H1 (cell line): ENCODE results near the gene WASF3. TPM values are rescaled to one million over a fixed set of nuclear protein-coding genes. Genes with fewer than 3 reads are reported as not detected.

ENCODE experiments used
- CTCF ChIA-PET: fragments of 300-600 bp; sonication (Branson Sonifier 250); formaldehyde crosslinking; loops from one replicate; lab custom pipeline; 2021; ENCODE audit not compliant: partially characterized antibody; lab: Charles Lee
- POLR2A ChIA-PET: fragments of 300-600 bp; sonication (Branson Sonifier 250); formaldehyde crosslinking; loops from one replicate; lab custom pipeline; 2021; ENCODE audit warnings: inconsistent platforms; ENCODE audit not compliant: partially characterized antibody; lab: Charles Lee
- DNase-seq, 2 experiments: peaks; one replicate each; pipeline versions ENCODE4 v3.0.0 to v3.0.0-alpha.2; 2010 to 2022; ENCODE audit warnings: low spot score in 2 of 2, low read depth in 1 of 2, mixed read lengths in 1 of 2
- FAIRE-seq: peaks from 2 replicates; lab custom pipeline; 2011; peaks lifted over from hg19 to GRCh38; lab: Jason Lieb, UNC
- H2AFZ ChIP-seq: 2 replicates; pipeline ENCODE4 v1.8.1; 2012; ENCODE audit warnings: low read length, inconsistent platforms
- H2AK5ac ChIP-seq: 2 replicates; pipeline ENCODE4 v1.6.1; 2013; ENCODE audit warnings: low read depth, low read length
- H2BK120ac ChIP-seq: replicated peaks from 2 replicates; pipeline ENCODE3; 2013; ENCODE audit warnings: low read depth, low read length, inconsistent platforms
- H2BK12ac ChIP-seq: 2 replicates; pipeline ENCODE4 v1.6.1; 2013; ENCODE audit warnings: low read depth, low read length
- H2BK15ac ChIP-seq: 2 replicates; pipeline ENCODE4 v1.6.1; 2013; ENCODE audit warnings: low read length
- H2BK20ac ChIP-seq: 2 replicates; pipeline ENCODE4 v1.6.1; 2013; ENCODE audit warnings: low read length
- H2BK5ac ChIP-seq: 2 replicates; pipeline ENCODE4 v1.6.1; 2013; ENCODE audit warnings: low read depth, low read length
- H3K14ac ChIP-seq: 2 replicates; pipeline ENCODE4 v1.6.1; 2013; ENCODE audit warnings: inconsistent platforms; ENCODE audit not compliant: insufficient read length
- H3K18ac ChIP-seq: 2 replicates; pipeline ENCODE4 v1.6.1; 2013; ENCODE audit warnings: low read length; ENCODE audit errors: extremely low read depth
- H3K23ac ChIP-seq: 2 replicates; pipeline ENCODE4 v1.6.1; 2013; ENCODE audit warnings: inconsistent platforms; ENCODE audit not compliant: insufficient read length
- H3K23me2 ChIP-seq: 2 replicates; pipeline ENCODE4 v1.6.1; 2013; ENCODE audit warnings: low read depth, low read length
- H3K27ac ChIP-seq: 2 replicates; pipeline ENCODE4 v1.6.1; 2011; ENCODE audit warnings: low read depth, low read length, inconsistent platforms
- H3K27me3 ChIP-seq, 4 experiments: replicated peaks in 1 of 4; 1 replicate in 1 of 4; 2 replicates in 3 of 4; pipeline versions ENCODE4 v1.6.1 to v1.8.1; 2011 to 2013; ENCODE audit warnings: low read length in 3 of 4, mild to moderate bottlenecking in 3 of 4, inconsistent platforms in 2 of 4, mixed read lengths in 2 of 4, moderate library complexity in 1 of 4; ENCODE audit not compliant: control insufficient read depth in 3 of 4, insufficient read depth in 3 of 4; ENCODE audit errors: extremely low read depth in 1 of 4
- H3K36me3 ChIP-seq, 4 experiments: 2 replicates each; pipeline versions ENCODE4 v1.6.1 to v1.8.1; 2011 to 2013; ENCODE audit warnings: mild to moderate bottlenecking in 4 of 4, low read length in 3 of 4, moderate library complexity in 2 of 4, control low read depth in 1 of 4, inconsistent platforms in 1 of 4; ENCODE audit not compliant: insufficient read depth in 4 of 4, control insufficient read depth in 2 of 4
- H3K4ac ChIP-seq: replicated peaks from 2 replicates; pipeline ENCODE3; 2013; ENCODE audit warnings: low read length, low read depth, mixed read lengths, inconsistent platforms; ENCODE audit not compliant: insufficient read length
- H3K4me1 ChIP-seq, 4 experiments: replicated peaks in 1 of 4; 1 replicate in 1 of 4; 2 replicates in 3 of 4; pipeline versions ENCODE4 v1.6.1 to v1.8.1; 2011 to 2013; ENCODE audit warnings: low read length in 3 of 4, inconsistent platforms in 2 of 4, mixed read lengths in 1 of 4; ENCODE audit not compliant: insufficient read depth in 4 of 4, control insufficient read depth in 3 of 4
- H3K4me2 ChIP-seq, 2 experiments: 2 replicates each; pipeline versions ENCODE4 v1.6.1 to v1.8.1; 2011 to 2013; ENCODE audit warnings: low read depth in 2 of 2, low read length in 2 of 2, control low read depth in 1 of 2, inconsistent platforms in 1 of 2, mild to moderate bottlenecking in 1 of 2; ENCODE audit not compliant: insufficient read depth in 1 of 2
- H3K4me3 ChIP-seq, 4 experiments: fragments of 200-600, 300-600 bp in 1 of 4; sonication (generic), shearing (Covaris generic), sonication (Bioruptor Twin) in 1 of 4; 2 replicates each; pipeline versions ENCODE4 v1.5.1 to v1.8.1; 2011 to 2016; ENCODE audit warnings: low read length in 4 of 4, low read depth in 3 of 4, control low read depth in 2 of 4, inconsistent platforms in 2 of 4, mild to moderate bottlenecking in 2 of 4, mixed read lengths in 1 of 4, moderate library complexity in 1 of 4; ENCODE audit not compliant: insufficient read depth in 2 of 4; ENCODE audit errors: extremely low read depth in 1 of 4
- H3K56ac ChIP-seq: replicated peaks from 2 replicates; pipeline ENCODE3; 2013; ENCODE audit warnings: low read depth, mild to moderate bottlenecking, mixed read lengths, low read length, inconsistent platforms; ENCODE audit not compliant: insufficient read length
- H3K79me1 ChIP-seq: 2 replicates; pipeline ENCODE4 v1.6.1; 2013; ENCODE audit warnings: low read depth, low read length, control low read depth
- H3K79me2 ChIP-seq, 2 experiments: 2 replicates each; pipeline versions ENCODE4 v1.6.1 to v1.8.1; 2012 to 2013; ENCODE audit warnings: low read length in 2 of 2, mild to moderate bottlenecking in 2 of 2, inconsistent platforms in 1 of 2; ENCODE audit not compliant: insufficient read depth in 2 of 2, control insufficient read depth in 1 of 2
- H3K9ac ChIP-seq, 4 experiments: replicated peaks in 1 of 4; 1 replicate in 1 of 4; 2 replicates in 3 of 4; pipeline versions ENCODE4 v1.6.1 to v1.8.1; 2011 to 2013; ENCODE audit warnings: low read depth in 3 of 4, low read length in 3 of 4, control low read depth in 2 of 4, mild to moderate bottlenecking in 2 of 4, moderate library complexity in 2 of 4, inconsistent platforms in 1 of 4; ENCODE audit errors: extremely low read depth in 1 of 4
- H3K9me3 ChIP-seq, 2 experiments: 2 replicates each; pipeline versions ENCODE4 v1.6.1 to v1.8.1; 2012 to 2013; ENCODE audit warnings: mild to moderate bottlenecking in 2 of 2, moderate library complexity in 2 of 2, control low read depth in 1 of 2, inconsistent platforms in 1 of 2, low read depth in 1 of 2, low read length in 1 of 2, mixed read lengths in 1 of 2; ENCODE audit not compliant: insufficient read depth in 2 of 2
- H4K20me1 ChIP-seq, 2 experiments: replicated peaks in 1 of 2; 2 replicates each; pipeline versions ENCODE3 to v1.8.1; 2011 to 2013; ENCODE audit warnings: inconsistent platforms in 2 of 2, low read length in 2 of 2, mild to moderate bottlenecking in 1 of 2; ENCODE audit not compliant: insufficient read depth in 2 of 2, control insufficient read depth in 1 of 2
- H4K5ac ChIP-seq: 2 replicates; pipeline ENCODE4 v1.6.1; 2013; ENCODE audit warnings: low read length, low read depth, mixed read lengths, inconsistent platforms; ENCODE audit not compliant: insufficient read length
- H4K8ac ChIP-seq: 2 replicates; pipeline ENCODE4 v1.8.0; 2013; ENCODE audit warnings: mild to moderate bottlenecking, moderate library complexity, low read length, inconsistent platforms; ENCODE audit not compliant: insufficient read depth; ENCODE audit errors: extremely low read depth
- H4K91ac ChIP-seq: replicated peaks from 2 replicates; pipeline ENCODE3; 2013; ENCODE audit warnings: low read length, mixed read lengths, inconsistent platforms; ENCODE audit not compliant: insufficient read length
- GTF2F1 ChIP-seq: IDR thresholded peaks from 2 replicates; pipeline ENCODE4 v1.6.1; 2012; ENCODE audit warnings: low read depth, low read length, improper control_type of control experiment, borderline replicate concordance
- POLR2A ChIP-seq, 2 experiments: IDR thresholded peaks; 1 replicate in 1 of 2; 2 replicates in 1 of 2; pipeline ENCODE4 v1.6.1; 2011; ENCODE audit warnings: low read depth in 2 of 2, low read length in 2 of 2, mild to moderate bottlenecking in 2 of 2; ENCODE audit errors: control extremely low read depth in 1 of 2
- TAF7 ChIP-seq: optimal IDR thresholded peaks from 2 replicates; pipeline ENCODE3; 2011; ENCODE audit warnings: low read depth, mild to moderate bottlenecking, inconsistent platforms, low read length, moderate library complexity, borderline replicate concordance
- WGBS, 2 experiments: shearing (Covaris generic) in 1 of 2; methylation state at CpG; one replicate each; pipeline versions ENCODE4 v1.1.6 to v1.1.7; 2013 to 2015; ENCODE audit warnings: low lambda C conversion rate in 2 of 2, mixed read lengths in 2 of 2, inconsistent platforms in 1 of 2, low coverage in 1 of 2, missing lambda C conversion rate in 1 of 2; ENCODE audit not compliant: insufficient replicate concordance in 2 of 2, insufficient coverage in 1 of 2, insufficient read length in 1 of 2; ENCODE audit errors: extremely low coverage in 1 of 2, missing lambda C conversion rate in 1 of 2; 5-methylcytosine and 5-hydroxymethylcytosine counted together
- polyA plus RNA-seq, 7 experiments: library from polyadenylated mRNA; depleted of rRNA in 3 of 7; stranded (reverse) in 5 of 7; unstranded in 2 of 7; fragments of >200 nt in 5 of 7; fragments of 200-250 nt in 2 of 7; gene quantifications; 1 replicate in 5 of 7; 2 replicates in 1 of 7; 4 replicates in 1 of 7; pipeline versions ENCODE4 v1.2.1 to v1.2.3, GENCODE V29; 2011 to 2013; ENCODE audit warnings: missing spikeins in 2 of 7, mixed read lengths in 2 of 7
- total RNA-seq: library from RNA; stranded (reverse); fragmentation: NEBNext Ultra II Directional; extraction: Animal tissue kit (Norgen Biotek cat#: 25700); gene quantifications from 2 replicates; pipeline ENCODE4 v1.2.1, GENCODE V29; 2021

WASF3 gene
- total and polyA plus RNA-seq, 2 of the 8 experiments (the other 6 are each of a cell fraction or from before 2014, with no cell fraction given): 18.7 to 39.8 TPM

DNA sequence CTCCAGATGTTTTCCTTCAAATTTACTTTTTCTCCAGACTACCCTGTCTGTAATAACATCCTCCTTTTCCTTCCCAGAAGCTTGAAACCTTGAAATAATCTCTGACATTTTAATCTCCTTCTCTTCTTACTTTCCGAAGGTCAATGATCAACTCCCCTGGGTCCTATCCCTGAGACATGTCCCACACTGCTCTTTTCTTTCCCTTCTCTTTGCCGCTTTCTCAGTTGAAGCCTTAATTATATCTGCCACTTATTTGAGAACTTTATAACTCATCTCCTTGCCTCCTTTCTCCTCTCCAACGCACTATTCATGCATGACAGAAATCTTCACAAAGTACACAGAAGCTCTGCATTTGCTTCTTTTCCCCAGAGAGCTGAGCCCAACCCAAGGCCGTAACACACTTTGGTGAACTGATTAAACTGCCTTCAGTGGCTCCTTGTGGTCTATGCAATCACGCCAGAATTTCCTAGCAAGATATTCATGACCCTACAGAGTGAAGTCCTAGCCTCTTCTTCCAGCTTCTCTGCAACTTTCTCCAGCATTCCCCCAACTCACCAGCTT is 9.2 kb upstream of the WASF3 start:
- Histone ChIP-seq H2AFZ (0 out of 2 replicates have a peak overlapping the region, but pooled peaks have one; percentile 33), H3K9me3 (no peaks in the 10 kb centered on the region), H2BK15ac (no peak overlapping the region), H2BK5ac (no peak overlapping the region), H3K79me2 (no peaks in the 10 kb centered on the region), H3K27me3 (no peaks in the 10 kb centered on the region), H2BK20ac (no peak overlapping the region), H4K20me1 (no peaks in the 10 kb centered on the region), H4K8ac (no peak overlapping the region), H3K14ac (no peak overlapping the region), H2AK5ac (no peak overlapping the region), H3K23ac (no peak overlapping the region), H3K56ac (no peak overlapping the region), H3K23me2 (no peaks in the 10 kb centered on the region), H3K4me1 (no peaks in the 10 kb centered on the region), H3K4me2 (no peak overlapping the region), H3K36me3 (no peaks in the 10 kb centered on the region), H3K18ac (no peak overlapping the region), H3K9ac (no peak overlapping the region; a peak in 1 of 7 replicates), H4K5ac (no peak overlapping the region), H4K91ac (no peak overlapping the region), H3K4ac (no peak overlapping the region), H3K79me1 (no peaks in the 10 kb centered on the region), H3K4me3 (no peak overlapping the region), H3K27ac (no peak overlapping the region), H2BK120ac (no peak overlapping the region)
- ChIA-PET CTCF (interaction anchor here (1.6 to 1.7 kb wide), 2 partner anchors 20 to 51 kb away, joined by 3 to 6 read pairs; no protein-coding TSS in a partner anchor), POLR2A (no interaction called here)
- DNase-seq: peak in 1 of 2 experiments; percentile 11
- no peak for FAIRE-seq
- 77% methylated on average over 5 of the region's 5 CpGs; no CpG with 5 or more reads in 1 of the 2 experiments for WGBS, 2 experiments
- TF ChIP-seq POLR2A (IDR thresholded peaks at IDR 0.05; ENCODE audit: control extremely low read depth in 1 of 2, low read depth in 2 of 2, low read length in 2 of 2) (no peak), GTF2F1 (no peak), TAF7 (no peak)
- TF ChIP-seq, all 59 proteins: peak for 0
- no peak overlapping the region for H2BK12ac ChIP-seq
